ENCODE data around the gene CLEC12A. TPM values are rescaled to one million over a fixed set of nuclear protein-coding genes. Genes with fewer than 3 reads are reported as not detected.
"Not testable (repeated sequence)": the region's sequence is repeated elsewhere in the genome, so short reads cannot be mapped to it uniquely, and the experiment has no call there.

Gene CLEC12A
- total RNA-seq, 3 donors from 2014 or later = 0.41 to 2.6 (median 0.89) TPM

- Histone ChIP-seq H3K36me3 (ENCODE audit: low read depth) (no peaks in the 10 kb centered on the region), H3K4me1 (ENCODE audit: low read depth) (no peaks in the 10 kb centered on the region), H3K4me3 (no peak overlapping the region), H3K9me3 (no peaks in the 10 kb centered on the region)
- TF ChIP-seq CTCF (IDR thresholded peaks at IDR 0.05) = no peak
- no peak for DNase-seq
- intact Hi-C loops (cut with DNase I, micrococcal nuclease) = no loop called here
- peak; percentile 64 for ATAC-seq
These were observed 20.1 kb upstream of the CLEC12A start for GRCh38 chr12:9951026-9951675.

- H3K4me3 ChIP-seq; H3K4me1 ChIP-seq (ENCODE audit: low read depth); H3K9me3 ChIP-seq; DNase-seq; ATAC-seq; intact Hi-C loops (cut with DNase I, micrococcal nuclease); H3K36me3 ChIP-seq (ENCODE audit: low read depth): not testable (repeated sequence)
These were observed 18.1 kb upstream of the CLEC12A start for GRCh38 chr12:9952954-9953729.

GRCh38 chr12:9957834-9958233 lies 13.4 kb upstream of the CLEC12A start:
- no peak for DNase-seq
- Histone ChIP-seq H3K4me1 (ENCODE audit: low read depth) (no peaks in the 10 kb centered on the region), H3K36me3 (ENCODE audit: low read depth) (no peaks in the 10 kb centered on the region), H3K9me3 (no peaks in the 10 kb centered on the region), H3K4me3 (no peak overlapping the region)
- TF ChIP-seq CTCF (IDR thresholded peaks at IDR 0.05) = no peak
- no peak for ATAC-seq
- intact Hi-C loops (cut with DNase I, micrococcal nuclease) = no loop called here

- no peak for DNase-seq
- no peaks in the 10 kb centered on the region for H3K9me3 ChIP-seq
- H3K36me3 ChIP-seq (ENCODE audit: low read depth) = no peaks in the 10 kb centered on the region
- ATAC-seq = no peak
- TF ChIP-seq CTCF (IDR thresholded peaks at IDR 0.05) = no peak
- intact Hi-C loops (cut with DNase I, micrococcal nuclease) = no loop called here
- no peak overlapping the region for H3K4me3 ChIP-seq
- no peaks in the 10 kb centered on the region for H3K4me1 ChIP-seq (ENCODE audit: low read depth)
These were observed 10.6 kb upstream of the CLEC12A start for GRCh38 chr12:9960590-9960989.

GRCh38 chr12:9961106-9961505 lies 10.1 kb upstream of the CLEC12A start:
- ATAC-seq = no peak
- DNase-seq = no peak
- intact Hi-C loops (cut with DNase I, micrococcal nuclease) = no loop called here
- Histone ChIP-seq H3K9me3 (no peaks in the 10 kb centered on the region), H3K4me1 (ENCODE audit: low read depth) (no peaks in the 10 kb centered on the region), H3K36me3 (ENCODE audit: low read depth) (no peaks in the 10 kb centered on the region), H3K4me3 (no peak overlapping the region)
- no peak for TF ChIP-seq CTCF (IDR thresholded peaks at IDR 0.05)

GRCh38 chr12:9961901-9962300 lies 9.3 kb upstream of the CLEC12A start:
- no peak for DNase-seq

More at GRCh38 chr12:9961901-9962300, 9.3 kb upstream of the CLEC12A start:
- no peaks in the 10 kb centered on the region for H3K36me3 ChIP-seq (ENCODE audit: low read depth)
- H3K4me1 ChIP-seq (ENCODE audit: low read depth) = no peaks in the 10 kb centered on the region
- no peak for ATAC-seq
- H3K9me3 ChIP-seq = no peaks in the 10 kb centered on the region
- no peak overlapping the region for H3K4me3 ChIP-seq
- no peak for TF ChIP-seq CTCF (IDR thresholded peaks at IDR 0.05)
- intact Hi-C loops (cut with DNase I, micrococcal nuclease) = no loop called here

All from mucosa of descending colon (tissue), 3 donors.